HG03280 (cell line): ENCODE data around the gene SEMA3D.

Experiments used
- ATAC-seq: cut with Tn5 transposase; IDR thresholded peaks from one replicate; pipeline ENCODE4 v1.9.1; 2021; ENCODE audit warnings: mild to moderate bottlenecking, moderate library complexity; ENCODE audit not compliant: unreplicated experiment

SEMA3D gene

DNA sequence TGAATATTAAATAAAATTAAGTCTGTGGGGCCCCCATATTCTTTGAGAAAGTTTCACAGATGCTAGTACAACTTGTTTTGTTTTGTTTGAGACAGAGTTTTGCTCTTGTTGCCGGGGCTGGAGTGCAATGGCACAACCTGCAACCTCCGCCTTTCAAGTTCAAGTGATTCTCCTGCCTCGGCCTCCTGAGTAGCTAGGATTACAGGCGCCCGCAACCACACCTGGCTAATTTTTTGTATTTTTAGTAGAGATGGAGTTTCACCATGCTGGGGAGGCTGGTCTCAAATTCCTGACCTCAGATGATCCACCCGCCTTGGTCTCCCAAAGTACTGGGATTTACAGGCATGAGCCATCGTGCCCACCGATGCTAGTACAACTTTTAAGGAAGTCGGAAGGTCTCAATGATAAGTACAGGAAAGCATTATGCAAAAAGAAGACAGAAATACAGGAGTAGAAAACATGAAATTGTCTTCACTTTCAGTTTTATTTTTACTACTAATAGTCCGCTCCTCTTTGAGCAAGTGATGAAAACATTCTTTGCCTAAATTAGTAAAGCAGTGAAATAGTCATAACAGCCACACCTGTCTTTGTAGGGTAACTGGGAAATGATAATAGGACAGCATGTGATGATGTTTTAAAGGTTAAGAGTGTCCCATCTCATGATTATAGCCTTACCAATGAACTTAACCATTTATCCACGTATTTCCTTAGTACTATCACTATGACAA is 147.5 kb downstream of the SEMA3D start:
- ATAC-seq: peak; percentile 92

DNA sequence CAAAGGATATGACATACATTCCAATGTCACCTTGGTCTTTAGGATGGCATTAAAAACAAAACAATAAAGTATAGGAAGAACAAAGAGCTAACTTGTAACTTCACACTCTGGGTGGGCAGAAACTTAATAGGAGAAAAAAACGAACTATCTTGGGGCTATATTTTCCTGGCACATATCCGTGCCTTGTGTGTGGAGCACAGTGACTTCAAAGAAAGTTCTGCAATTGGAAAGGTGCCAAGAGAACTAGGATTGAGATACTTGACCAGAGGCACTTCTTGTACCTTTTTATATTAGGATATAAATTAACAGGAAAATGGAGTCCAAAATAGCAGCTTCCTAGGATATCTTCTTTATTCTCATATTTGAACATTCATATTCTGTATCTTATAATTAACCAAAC is 148.4 kb downstream of the SEMA3D start:
- ATAC-seq: no peak

DNA sequence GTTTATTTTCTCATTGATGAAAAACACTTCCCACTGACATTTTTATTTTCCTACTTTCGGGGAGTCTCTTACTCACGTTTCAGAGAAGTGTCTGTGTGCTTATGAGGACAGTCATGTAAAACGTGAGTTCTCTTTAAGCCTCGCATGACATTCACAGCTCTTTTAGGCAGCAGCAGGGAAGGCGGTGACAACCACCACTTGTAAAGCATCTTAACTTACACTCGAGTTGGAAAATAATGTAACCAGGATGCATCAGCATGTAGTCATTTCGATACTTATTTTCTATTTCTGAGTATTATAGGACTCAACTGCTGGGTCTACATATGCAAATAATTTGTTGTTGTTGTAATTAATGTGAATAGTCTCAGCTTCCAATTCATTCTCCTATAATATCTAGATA is 153.6 kb downstream of the SEMA3D start:
- no peak for ATAC-seq

DNA sequence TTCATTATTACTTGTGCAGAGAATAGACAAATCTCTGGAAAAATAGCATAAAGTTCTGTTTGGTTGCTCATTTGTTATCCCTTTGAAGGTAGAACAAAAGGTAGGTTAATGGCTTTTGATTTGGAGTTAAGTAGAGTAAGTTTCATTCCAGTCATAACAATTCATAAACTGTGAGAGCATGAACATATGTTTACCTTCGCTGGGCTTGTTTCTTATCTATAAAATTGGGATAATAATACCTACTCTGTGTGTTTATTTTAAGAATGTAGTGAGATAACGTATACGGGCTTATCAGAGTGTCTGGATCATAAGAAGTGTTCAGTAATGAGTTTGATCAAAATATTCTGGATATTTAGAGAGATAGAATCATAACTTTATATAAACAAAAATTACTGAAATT is 155.4 kb downstream of the SEMA3D start:
- no peak for ATAC-seq

DNA sequence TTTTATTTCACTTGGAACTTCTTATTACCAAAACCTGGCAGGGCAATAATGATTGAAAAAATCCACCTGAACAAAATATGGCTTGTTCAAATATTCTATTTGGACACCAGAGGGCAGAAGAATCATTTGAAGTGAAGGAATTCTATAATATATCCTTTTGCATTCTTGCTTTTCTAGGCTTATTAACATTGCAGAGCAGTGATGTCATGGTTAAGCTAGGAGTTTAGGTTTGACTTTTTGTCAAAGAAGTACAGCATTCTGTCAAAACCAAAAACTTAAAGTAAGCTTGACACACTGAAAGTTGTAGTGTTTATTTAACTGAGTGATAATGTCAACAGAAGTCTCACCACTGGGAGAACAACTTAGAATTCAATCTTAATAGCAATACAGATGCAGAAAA is 156.0 kb downstream of the SEMA3D start:
- peak; percentile 63 for ATAC-seq

DNA sequence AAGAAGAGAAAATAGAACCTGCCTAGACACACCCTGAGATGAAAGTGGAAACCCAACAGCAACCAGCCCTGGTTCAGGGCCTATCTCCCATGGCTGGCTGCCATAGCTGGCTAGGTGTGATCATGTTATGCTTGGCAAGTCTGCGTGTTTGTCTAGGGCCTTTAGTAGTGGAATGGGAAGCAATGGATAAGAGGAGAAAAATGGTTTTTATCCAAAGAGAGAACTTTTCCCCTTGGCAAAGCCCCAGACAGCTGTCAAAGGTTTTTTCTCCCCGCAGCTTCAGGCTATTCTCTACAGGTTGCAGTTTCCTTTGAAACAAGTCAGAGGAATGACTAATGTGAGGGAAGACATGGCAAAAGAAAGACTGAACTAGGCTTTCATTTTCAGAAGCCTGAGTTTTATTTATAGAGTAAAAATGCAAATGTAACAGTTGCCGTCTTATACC is 161.5 kb downstream of the SEMA3D start:
- peak; percentile 87 for ATAC-seq

DNA sequence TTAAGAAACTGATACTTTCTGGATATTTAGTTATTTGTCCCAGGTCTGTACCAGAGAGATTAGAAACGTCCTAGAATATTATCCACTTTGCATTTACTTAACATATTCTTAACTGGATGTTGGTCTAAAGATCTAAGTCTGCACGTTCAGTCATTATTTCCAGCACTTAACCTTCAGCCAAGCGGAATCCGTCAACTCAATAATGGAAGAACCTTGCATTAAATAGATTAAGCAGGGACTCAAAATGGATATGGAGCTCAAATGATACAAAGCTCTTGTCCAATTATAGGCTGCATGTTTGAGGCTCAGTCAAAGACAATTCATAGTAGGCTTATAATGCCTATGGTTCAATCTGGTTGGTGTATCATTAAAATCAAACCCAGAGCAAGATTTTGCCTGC is 162.9 kb downstream of the SEMA3D start:
- no peak for ATAC-seq

DNA sequence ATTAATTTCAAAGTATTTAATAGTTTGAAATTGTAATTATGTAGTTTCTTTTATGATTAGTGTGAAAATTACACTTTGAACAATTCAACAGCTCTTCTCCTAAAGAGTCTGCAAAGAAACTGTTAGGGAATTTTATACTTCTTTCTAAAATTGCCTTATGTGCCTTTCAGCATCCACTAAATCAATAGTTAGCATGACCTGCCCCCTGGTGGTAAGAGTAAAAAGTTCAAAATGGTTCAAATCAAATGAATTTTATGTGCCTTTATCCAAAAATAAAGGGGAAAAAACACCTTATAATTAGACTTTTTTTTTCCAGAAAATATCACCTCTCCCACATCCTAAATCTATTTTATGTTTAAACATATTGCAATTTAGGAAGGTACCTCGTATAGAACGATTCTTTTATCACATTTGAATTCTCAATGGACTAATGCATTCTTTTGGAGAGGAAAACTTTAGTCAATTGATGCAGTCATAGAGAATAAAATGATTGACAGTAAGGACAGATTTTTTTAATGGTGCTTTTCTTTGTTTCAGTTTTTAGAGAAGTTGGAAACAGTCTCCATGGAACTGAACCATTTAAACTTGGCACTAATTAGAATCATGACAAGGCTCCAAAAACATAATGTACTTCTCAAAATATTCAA is 163.7 kb downstream of the SEMA3D start:
- ATAC-seq: no peak

DNA sequence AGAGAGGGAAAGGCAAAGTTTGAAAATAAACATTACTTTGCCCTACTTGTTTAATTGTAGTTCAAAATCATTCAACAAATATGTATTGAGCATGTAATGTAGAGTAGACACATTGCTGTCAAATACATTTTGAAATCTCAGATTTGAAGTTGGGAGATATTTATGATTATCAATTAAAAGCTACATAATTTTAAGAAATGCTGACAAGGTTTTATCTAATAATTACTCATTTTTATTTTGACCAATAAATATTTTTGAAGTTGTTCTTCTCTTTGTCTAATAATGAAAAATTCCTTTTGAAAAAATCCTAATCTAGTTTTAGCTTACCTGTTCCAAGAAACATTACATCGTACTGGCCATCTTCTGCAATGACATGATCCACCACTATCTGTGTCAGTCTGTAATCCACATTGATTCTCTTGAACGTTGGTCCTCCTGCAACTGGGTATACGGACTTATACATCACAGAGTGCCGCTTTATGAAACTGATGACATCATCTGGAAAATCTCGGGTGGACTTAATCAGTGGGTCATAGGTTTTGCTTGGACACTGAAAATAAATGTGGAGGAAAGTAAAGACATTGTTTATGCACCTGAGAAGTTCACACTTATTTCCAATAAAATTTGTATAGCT is 164.7 kb downstream of the SEMA3D start:
- ATAC-seq: no peak

DNA sequence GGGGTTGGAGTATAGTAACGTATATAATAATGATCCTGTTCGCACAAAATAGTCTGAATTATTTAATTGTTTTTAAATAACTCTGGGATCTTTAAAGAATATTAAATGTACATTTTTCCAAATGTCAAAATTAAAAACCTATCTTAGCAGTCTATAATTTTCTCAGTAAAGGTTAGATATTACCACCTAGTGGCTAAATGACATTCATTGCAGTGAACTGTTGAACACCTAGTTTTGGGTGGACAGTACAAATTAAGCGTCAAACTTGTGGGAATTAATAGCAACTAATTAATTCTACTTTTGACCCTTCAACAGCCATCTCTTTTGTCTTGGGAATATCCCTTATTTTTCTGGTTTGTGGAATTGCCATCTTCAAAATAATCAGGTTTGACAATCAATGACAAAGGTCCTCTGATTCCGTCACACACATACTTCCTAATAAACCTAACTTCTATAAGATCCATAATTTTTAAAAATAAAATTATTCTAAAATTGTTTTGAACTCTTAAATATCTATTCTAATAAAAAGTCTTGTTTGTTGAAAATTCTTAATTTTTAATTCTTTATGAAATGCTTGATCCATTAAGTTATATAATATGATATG is 165.7 kb downstream of the SEMA3D start:
- no peak for ATAC-seq

DNA sequence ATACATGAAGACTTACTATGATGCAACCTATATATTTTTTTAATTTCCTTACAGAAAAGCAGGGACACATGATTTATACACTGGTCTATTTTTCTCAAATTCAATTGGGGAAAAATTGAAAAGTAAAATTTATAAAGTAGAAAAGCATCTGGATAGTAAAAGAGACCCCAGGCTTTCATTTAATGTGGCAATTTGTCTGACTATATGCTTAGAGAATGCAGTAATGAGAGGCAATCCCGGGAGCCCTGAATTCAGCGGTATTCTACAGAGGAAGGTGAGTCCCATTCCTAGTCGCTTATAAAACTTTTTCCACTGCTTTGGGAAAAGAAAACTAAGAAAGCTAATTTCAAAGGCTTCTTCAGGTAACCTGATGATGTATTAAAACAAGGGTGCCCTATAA is 167.1 kb downstream of the SEMA3D start:
- ATAC-seq: no peak

DNA sequence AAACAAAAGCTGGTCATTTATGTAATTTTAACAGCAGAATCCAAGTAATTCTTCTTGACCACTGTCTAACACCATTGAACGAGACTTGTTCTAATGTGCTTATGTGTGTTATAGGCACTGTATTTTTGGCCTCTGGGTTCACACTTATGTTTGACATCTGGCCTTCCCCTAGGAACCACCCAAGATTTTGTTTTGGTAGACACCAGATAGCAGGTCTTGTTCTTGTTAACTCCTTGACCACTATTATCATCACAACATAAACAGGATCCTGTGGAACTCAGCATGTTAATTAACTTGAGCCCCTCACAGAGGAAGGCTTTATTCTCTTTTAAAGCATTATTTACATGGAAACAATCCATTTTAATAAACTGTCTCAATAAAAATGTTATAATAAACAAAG is 167.7 kb downstream of the SEMA3D start:
- ATAC-seq: no peak

DNA sequence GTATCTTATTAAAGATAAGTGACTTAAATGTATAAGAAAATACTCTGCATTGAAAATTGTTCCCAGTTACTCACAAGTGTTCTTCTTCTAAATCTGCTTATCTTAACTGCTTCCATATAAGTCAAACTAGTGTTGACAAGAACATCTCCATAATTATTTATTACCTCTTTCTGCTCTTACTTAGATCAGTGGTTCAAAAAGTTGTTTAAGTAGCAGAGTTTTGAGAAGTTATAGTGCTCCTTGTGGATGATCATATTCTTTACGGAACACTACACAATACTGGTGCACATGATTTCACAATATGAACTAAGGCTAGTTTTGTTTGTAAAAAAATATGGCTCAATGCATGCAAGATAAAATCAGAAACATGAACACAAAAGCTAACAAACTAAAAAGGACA is 168.4 kb downstream of the SEMA3D start:
- no peak for ATAC-seq

DNA sequence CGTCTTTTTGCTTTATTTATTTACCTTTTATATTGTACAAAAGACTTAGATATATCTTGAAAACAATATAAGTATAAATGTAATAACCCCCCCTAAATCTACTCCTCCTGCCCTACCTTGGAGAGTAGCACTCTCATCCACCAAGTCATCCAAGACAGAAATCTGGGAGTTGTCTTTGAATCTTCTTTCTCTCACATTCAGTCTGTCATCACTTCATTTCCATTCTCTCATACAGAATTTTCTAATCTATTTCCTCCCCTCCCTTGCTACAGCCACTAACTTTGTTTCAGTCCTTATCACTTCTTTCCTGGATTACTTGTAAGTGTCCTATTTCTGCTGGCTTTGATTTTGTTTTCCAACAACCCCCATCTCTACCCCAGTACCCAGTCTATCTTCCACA is 170.6 kb downstream of the SEMA3D start:
- ATAC-seq: no peak

DNA sequence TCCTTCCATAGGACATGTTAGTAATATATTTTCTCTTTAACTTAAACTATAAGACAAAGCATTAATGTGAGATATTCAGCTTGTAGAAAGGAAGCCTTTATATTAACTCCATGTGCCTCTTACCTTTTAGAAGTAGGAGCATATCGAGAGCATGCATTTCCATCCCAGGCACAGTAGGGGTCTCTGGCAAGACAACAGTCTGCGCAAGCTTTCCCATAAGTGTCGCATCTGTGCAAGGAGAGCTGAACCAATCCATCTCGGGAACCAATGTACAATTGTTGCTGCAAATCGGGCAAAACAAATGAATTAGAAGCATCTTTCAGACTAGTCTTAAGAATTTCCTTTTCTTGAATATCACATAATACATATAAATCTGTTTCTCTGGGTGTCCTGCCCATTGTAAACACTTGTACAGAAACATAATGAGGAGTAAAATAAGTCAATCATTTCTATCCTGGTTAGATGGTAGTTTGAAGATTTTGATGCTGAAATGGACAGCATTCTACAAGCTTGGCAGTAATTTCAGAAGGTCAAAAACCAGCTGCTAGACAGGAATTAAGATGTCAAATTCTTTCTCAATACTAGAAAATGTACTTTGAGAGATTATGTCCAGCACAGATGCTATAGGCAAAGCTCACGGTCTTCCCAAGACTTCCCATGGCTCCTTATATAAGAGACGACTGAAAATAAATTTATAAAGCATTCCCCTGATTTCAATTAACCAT is 171.8 kb downstream of the SEMA3D start:
- no peak for ATAC-seq

DNA sequence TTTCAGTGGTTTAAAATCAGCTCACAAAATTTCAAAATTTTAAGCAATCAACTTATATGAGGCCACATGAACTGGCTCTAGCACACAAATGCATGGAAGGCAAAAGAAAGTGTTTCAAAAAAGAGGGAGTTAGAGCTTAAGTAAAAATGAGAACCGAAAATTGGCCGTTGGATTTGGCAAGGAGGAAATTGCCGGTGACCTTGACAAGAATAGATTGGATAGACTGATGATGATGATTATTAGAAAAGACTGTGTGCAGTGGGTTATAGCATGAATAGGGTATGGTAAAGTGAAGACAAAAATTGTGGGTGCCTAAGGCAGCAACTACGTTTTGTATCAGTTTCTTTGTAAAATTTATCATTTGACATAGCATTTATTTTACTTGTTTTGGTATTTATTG is 175.7 kb downstream of the SEMA3D start:
- ATAC-seq: no peak

DNA sequence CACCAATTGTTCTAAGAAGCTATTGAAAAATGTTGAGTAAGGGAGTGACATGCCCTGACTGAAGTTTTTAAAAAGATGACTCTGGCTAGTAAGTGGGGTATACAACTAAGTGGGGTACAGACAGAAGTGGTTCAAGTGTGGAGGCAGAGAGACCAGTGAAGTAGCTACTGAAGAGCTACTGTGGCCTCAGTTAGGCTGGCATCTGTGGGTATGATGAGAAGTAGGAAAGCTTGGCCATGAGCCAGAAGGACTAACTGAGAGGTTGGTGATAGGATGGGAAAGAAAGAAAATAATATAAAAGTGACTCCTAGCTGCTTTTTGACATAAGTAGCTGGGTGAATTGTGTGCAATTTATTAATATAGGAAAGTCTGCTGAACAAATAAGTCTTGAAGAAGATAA is 176.6 kb downstream of the SEMA3D start:
- no peak for ATAC-seq

DNA sequence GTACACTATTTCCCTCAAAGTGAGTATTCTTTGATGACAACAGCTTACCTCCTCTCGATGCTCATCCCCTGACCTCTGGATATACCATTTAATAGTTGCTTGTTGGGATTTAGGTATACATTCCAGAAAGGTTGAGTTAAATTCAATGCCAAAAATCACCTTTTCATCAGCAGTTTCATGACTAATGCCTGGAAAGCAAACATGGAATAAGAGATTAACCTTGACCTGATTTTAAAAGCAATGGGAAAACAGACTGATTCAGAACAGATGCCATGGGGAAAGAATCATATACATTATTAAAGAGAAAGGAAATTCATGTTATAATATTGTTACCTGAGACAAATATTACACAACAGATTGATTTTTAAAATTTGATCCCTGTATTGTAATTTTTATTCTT is 180.1 kb downstream of the SEMA3D start:
- no peak for ATAC-seq

DNA sequence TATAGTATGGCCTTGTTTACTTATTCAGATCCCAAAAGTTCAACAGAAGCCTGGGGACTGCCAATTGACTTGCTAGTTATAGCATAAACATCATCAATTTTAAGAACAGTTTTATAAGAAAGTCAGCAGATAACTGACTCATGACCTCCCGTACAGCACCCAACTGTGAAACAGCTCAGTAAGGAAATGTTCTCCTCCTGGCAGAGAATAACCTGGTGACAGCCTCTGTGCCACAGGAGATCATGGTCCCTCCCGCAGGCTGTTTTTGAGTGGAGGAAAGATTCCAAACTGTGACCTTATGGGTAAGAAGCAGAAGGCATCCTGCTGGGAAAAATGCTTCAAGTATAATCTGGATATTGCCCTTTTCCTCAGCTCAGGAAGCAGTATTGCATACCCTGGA is 182.5 kb downstream of the SEMA3D start:
- no peak for ATAC-seq

DNA sequence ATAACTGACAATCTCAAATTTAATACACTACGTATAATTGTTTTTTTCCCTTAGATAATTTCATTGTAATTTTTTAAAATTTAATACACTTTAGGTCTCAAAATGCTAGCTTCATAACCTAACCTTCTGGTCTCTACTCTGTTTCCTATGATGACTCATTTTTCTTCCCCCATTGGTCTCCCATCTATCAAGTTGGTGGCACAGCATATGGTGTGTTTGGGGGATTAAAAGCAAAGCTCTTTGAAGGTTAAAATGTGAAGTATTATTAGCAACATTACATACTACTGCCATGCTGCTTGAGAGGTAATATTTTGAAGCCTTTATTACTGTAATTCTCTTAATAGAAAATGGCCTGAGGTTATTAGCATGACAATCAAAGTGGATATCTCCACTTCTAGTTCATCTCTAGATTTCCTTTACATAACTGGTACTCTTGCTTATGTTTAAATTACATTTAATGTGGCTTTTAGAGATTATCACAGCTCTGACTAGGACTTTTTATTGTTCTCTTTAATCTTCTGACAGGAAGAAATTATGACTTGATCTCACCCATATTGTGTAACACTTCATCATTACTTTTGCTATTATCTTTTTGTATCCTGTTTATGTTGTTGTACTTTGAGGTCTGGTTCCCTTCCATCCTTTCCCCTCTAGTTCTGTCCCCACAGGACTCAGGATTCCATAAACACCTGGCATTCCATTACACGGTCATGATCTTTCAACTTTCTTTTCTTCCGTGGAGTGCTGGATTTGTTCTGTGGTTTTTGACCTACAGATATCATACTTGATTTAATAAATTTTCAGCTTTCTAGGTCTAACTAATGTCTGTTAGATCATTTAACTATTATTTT is 185.1 kb downstream of the SEMA3D start:
- ATAC-seq: no peak
